Measurements from ENCODE around the gene AGPAT4.

DNA sequence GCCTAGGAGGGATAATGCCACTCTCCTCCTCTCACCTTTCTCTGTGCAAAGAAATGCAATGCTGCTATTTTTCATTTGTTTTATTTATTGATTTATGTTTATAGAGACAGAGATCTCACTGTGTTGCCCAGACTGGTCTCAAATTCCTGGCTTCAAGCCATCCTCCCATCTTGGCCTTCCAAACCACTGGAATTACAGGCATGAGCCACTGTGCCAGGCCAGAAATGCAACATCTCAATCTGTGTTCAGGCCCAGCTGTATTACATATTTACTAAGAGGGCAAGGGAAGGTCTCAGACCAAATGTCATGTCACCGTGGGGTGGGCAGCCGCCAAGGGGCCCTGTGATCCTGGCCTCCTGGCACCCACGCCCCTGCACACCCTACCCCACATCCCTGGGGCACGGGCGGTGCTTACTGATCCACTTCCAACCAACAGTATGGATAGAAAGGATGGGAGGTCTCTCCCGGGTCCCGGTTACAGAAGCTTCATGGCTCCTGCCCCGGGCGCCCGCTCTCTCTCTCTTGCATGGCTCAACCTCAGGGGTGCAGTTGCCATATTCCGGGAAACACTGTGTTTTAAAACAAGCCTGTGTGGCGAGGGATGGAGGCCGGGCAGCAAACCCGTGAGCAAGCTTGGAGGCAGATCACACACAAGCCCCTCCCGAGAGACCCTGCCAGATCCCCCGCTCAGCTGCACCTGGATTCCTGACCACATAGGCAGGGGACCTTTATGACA, 111.8 kb downstream of the AGPAT4 start:
- TF ChIP-seq, protein P1, sequence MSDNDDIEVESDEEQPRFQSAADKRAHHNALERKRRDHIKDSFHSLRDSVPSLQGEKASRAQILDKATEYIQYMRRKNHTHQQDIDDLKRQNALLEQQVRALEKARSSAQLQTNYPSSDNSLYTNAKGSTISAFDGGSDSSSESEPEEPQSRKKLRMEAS (IDR thresholded peaks at IDR 0.05), result no peak
- TF ChIP-seq CTCF (IDR thresholded peaks at IDR 0.05) (no peak), CEBPB (IDR thresholded peaks at IDR 0.05) (no peak), RAD21 (conservative IDR thresholded peaks at IDR 0.05 in 1 of 2, IDR thresholded peaks at IDR 0.05 in 1 of 2) (no peak), EP300 (IDR thresholded peaks at IDR 0.05) (no peak), ELK1 (IDR thresholded peaks at IDR 0.05; ENCODE audit: low read depth, low read length) (no peak), MAFK (IDR thresholded peaks at IDR 0.05; ENCODE audit: partially characterized antibody) (no peak), CHD2 (IDR thresholded peaks at IDR 0.05; ENCODE audit: low read length, partially characterized antibody) (no peak)
- TF ChIP-seq, protein P2, sequence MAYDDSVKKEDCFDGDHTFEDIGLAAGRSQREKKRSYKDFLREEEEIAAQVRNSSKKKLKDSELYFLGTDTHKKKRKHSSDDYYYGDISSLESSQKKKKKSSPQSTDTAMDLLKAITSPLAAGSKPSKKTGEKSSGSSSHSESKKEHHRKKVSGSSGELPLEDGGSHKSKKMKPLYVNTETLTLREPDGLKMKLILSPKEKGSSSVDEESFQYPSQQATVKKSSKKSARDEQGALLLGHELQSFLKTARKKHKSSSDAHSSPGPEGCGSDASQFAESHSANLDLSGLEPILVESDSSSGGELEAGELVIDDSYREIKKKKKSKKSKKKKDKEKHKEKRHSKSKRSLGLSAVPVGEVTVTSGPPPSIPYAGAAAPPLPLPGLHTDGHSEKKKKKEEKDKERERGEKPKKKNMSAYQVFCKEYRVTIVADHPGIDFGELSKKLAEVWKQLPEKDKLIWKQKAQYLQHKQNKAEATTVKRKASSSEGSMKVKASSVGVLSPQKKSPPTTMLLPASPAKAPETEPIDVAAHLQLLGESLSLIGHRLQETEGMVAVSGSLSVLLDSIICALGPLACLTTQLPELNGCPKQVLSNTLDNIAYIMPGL (CRISPR knock-in tag; IDR thresholded peaks at IDR 0.05; ENCODE audit: borderline replicate concordance), result no peak

All from A549 (cell line).